ENCODE measurements around the gene SLC24A4. TPM values are rescaled to one million over a fixed set of nuclear protein-coding genes. Genes with fewer than 3 reads are reported as not detected.

SLC24A4 gene
- total and polyA plus RNA-seq, 2 donors (not counting 3 experiments of a cell fraction or from before 2014, with no cell fraction given) = 0.07 to 0.08 TPM

- Histone ChIP-seq H4K20me1 (replicated peaks; ENCODE audit: control insufficient read depth, extremely low read depth, insufficient read depth, low read length) (no peaks in the 10 kb centered on the region), H3K9me3 (replicated peaks; ENCODE audit: control insufficient read depth, insufficient read depth, low read length) (no peaks in the 10 kb centered on the region), H3K4me2 (ENCODE audit: insufficient read depth, low read length) (no peak overlapping the region), H3K4me1 (ENCODE audit: control insufficient read depth, extremely low read depth, insufficient read depth, low read length) (no peaks in the 10 kb centered on the region), H3K27ac (ENCODE audit: insufficient read depth, low read depth, low read length) (no peak overlapping the region), H3K4me3 (replicated peaks in 1 of 3; ENCODE audit: insufficient read depth in 1 of 3, low read depth in 1 of 3, low read length in 3 of 3) (no peak overlapping the region), H3K27me3 (ENCODE audit: control insufficient read depth in 2 of 2, insufficient read depth in 2 of 2, low read length in 2 of 2) (no peaks in the 10 kb centered on the region), H2AFZ (ENCODE audit: low read depth, low read length) (no peak overlapping the region), H3K9ac (replicated peaks; ENCODE audit: extremely low read depth, insufficient read depth, low read length) (no peak overlapping the region), H3K79me2 (ENCODE audit: control insufficient read depth, insufficient read depth, low read length) (no peaks in the 10 kb centered on the region), H3K9me1 (replicated peaks; ENCODE audit: control insufficient read depth, extremely low read depth, insufficient read depth, low read length) (no peaks in the 10 kb centered on the region), H3K36me3 (ENCODE audit: control insufficient read depth in 2 of 2, extremely low read depth in 1 of 2, insufficient read depth in 2 of 2, low read length in 2 of 2) (no peaks in the 10 kb centered on the region)
- no TSS peak for BruUV-seq (replicated peaks)
- TF ChIP-seq GATA2 (IDR thresholded peaks at IDR 0.05; ENCODE audit: insufficient read depth, insufficient read length, low read depth, low read length) = no peak
- TF ChIP-seq MYC (IDR thresholded peaks at IDR 0.05; ENCODE audit: low read depth, low read length) = no peak
- no peak for TF ChIP-seq MAX (IDR thresholded peaks at IDR 0.05; ENCODE audit: insufficient read depth, insufficient read length)
- TF ChIP-seq POLR2AphosphoS5 (IDR thresholded peaks at IDR 0.05; ENCODE audit: insufficient read depth, low read depth, low read length) = no peak
- TF ChIP-seq JUN (IDR thresholded peaks at IDR 0.05; ENCODE audit: borderline replicate concordance, insufficient read depth, insufficient read length, low read depth) = no peak
- no peak for TF ChIP-seq FOS (IDR thresholded peaks at IDR 0.05; ENCODE audit: borderline replicate concordance, insufficient read depth, low read length)
- TF ChIP-seq EZH2 (IDR thresholded peaks at IDR 0.05; ENCODE audit: borderline replicate concordance, low read depth, low read length, severe bottlenecking) = no peak
- no peak for TF ChIP-seq POLR2A (IDR thresholded peaks at IDR 0.05; ENCODE audit: low read depth, low read length)
- no peak for TF ChIP-seq CTCF (IDR thresholded peaks at IDR 0.05; ENCODE audit: extremely low read depth in 1 of 2, insufficient read depth in 1 of 2, low read depth in 1 of 2, low read length in 2 of 2)
- ChIA-PET CTCF (no interaction called here), POLR2A (interaction anchor here (0.6 kb wide), 1 partner anchor 35 kb away, joined by 4 read pairs; no protein-coding TSS in a partner anchor)
- intact Hi-C loops (cut with micrococcal nuclease) (no loop called here), dilution Hi-C loops (cut with MboI; ENCODE audit: extremely low pct_ligation_motif_present, low sequenced_read_pairs) (no loop called here)
- DNase-seq (ENCODE audit: low read depth, low spot score) (no peak), FAIRE-seq (no peak)
Observed at GRCh38 chr14:92435154-92435553, 112.2 kb downstream of the SLC24A4 start.

All from endothelial cell of umbilical vein (primary cell).